ENCODE measurements around the gene PRSS56.
A peak's percentile ranks its signal among the peaks of the same experiment; 100 is the strongest.

PRSS56 gene

GRCh38 chr2:232523682-232524597, 3.8 kb downstream of the PRSS56 start:
- no peak overlapping the region for H3K27ac Mint-ChIP-seq

DNA sequence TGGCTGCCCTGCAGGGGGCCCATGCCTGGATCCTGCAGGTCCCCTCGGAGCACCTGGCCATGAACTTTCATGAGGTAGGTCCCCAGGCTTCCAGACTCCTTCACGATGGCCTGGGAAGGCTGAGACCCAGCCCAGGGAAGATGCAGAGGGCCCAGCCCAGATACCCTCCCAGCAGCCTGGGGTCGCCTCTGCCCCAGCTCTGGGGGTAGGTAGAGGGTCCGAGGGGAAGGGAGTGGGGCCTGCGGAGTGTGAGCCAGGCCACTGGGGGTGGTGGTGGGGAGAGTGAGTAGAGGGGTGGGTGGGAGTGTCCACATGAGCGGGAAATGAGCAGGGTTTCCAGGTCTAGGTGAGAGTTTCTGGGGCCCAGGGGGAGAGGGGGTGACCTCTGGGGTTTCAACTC, 4.6 kb downstream of the PRSS56 start:
- H3K27me3 Mint-ChIP-seq (ENCODE audit: low read depth, poor library complexity): peaks cover 43% of the 10 kb centered on the region
- no peaks in the 10 kb centered on the region for H3K36me3 Mint-ChIP-seq (ENCODE audit: low read depth)
- no peak overlapping the region for H3K27ac Mint-ChIP-seq
- H3K9me3 Mint-ChIP-seq: no peaks in the 10 kb centered on the region
- TF ChIP-seq CTCF (IDR thresholded peaks at IDR 0.05): no peak
- H3K4me3 Mint-ChIP-seq: peak overlapping the region; percentile 52
- DNase-seq: no peak
- peaks cover 36% of the 10 kb centered on the region for H3K4me1 Mint-ChIP-seq

More at GRCh38 chr2:232523682-232524597, 3.8 kb downstream of the PRSS56 start:
- no peaks in the 10 kb centered on the region for H3K36me3 Mint-ChIP-seq (ENCODE audit: low read depth)
- peak; percentile 78 for DNase-seq
- H3K4me3 Mint-ChIP-seq: peak overlapping the region; percentile 52
- peaks cover 41% of the 10 kb centered on the region for H3K4me1 Mint-ChIP-seq
- no peaks in the 10 kb centered on the region for H3K9me3 Mint-ChIP-seq
- peaks cover 50% of the 10 kb centered on the region for H3K27me3 Mint-ChIP-seq (ENCODE audit: low read depth, poor library complexity)
- peak; percentile 32 for TF ChIP-seq CTCF (IDR thresholded peaks at IDR 0.05)

GRCh38 chr2:232525199-232525598, 5.0 kb downstream of the PRSS56 start:
- H3K9me3 Mint-ChIP-seq: no peaks in the 10 kb centered on the region
- DNase-seq: no peak
- TF ChIP-seq CTCF (IDR thresholded peaks at IDR 0.05): no peak
- H3K4me1 Mint-ChIP-seq: peaks cover 34% of the 10 kb centered on the region
- H3K27ac Mint-ChIP-seq: no peak overlapping the region
- peaks cover 41% of the 10 kb centered on the region for H3K27me3 Mint-ChIP-seq (ENCODE audit: low read depth, poor library complexity)
- H3K36me3 Mint-ChIP-seq (ENCODE audit: low read depth): no peaks in the 10 kb centered on the region
- H3K4me3 Mint-ChIP-seq: no peak overlapping the region

DNA sequence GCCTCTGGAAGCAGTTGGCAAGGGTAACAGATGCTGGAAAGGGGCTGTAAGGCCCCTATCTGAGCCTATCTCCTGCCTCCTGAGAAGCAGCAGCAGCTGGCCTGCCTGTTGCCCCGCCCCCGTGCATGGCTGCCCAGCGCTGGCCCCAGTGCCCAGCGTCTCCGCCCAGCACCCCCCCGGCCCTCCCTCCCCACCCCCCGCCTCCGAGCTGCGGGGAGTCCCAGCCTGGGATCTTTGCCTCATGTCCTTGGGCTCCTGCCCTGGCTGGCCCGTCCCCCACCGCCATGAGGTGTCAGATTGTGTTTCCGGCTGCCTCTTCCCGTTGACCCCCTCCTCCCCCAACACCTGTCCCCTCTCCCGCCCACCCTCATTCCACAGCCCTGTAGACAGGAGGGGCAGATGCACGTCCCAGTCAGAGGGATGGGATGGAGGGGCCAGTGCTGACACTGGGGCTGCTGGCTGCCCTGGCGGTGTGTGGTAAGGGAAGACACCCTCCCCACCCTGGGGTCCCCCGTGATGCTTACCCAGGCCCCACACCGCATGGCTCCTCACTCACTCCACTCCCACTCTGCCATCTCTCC, 5.7 kb downstream of the PRSS56 start, which contains the start of gene CHRND:
TSS of gene CHRND (plus strand) at position 370 of the 581 bp plus-strand sequence. CDS start at position 426, 56 bp downstream.
- TF ChIP-seq CTCF (IDR thresholded peaks at IDR 0.05): no peak
- Mint-ChIP-seq H3K4me1 (peaks cover 36% of the 10 kb centered on the region), H3K36me3 (ENCODE audit: low read depth) (no peaks in the 10 kb centered on the region), H3K9me3 (no peaks in the 10 kb centered on the region), H3K4me3 (peak within 1 kb of the TSS; percentile 62), H3K27me3 (ENCODE audit: low read depth, poor library complexity) (peaks cover 41% of the 10 kb centered on the region), H3K27ac (no peak within 1 kb of the TSS)
- DNase-seq: peak; percentile 67

GRCh38 chr2:232526372-232526941, 6.3 kb downstream of the PRSS56 start:
- no peak for TF ChIP-seq CTCF (IDR thresholded peaks at IDR 0.05)
- DNase-seq: no peak
- H3K36me3 Mint-ChIP-seq (ENCODE audit: low read depth): no peaks in the 10 kb centered on the region
- H3K27me3 Mint-ChIP-seq (ENCODE audit: low read depth, poor library complexity): peaks cover 35% of the 10 kb centered on the region
- no peaks in the 10 kb centered on the region for H3K9me3 Mint-ChIP-seq
- H3K4me3 Mint-ChIP-seq: no peak overlapping the region
- H3K4me1 Mint-ChIP-seq: peaks cover 34% of the 10 kb centered on the region
- H3K27ac Mint-ChIP-seq: no peak overlapping the region

Data from nephron progenitor cell (in vitro differentiated cells).